Forelimb muscle (tissue), 1 donor: ENCODE measurements around the gene CEP95. TPM values are rescaled to one million over a fixed set of nuclear protein-coding genes. Genes with fewer than 3 reads are reported as not detected.

ENCODE experiments used
- DNase-seq: peaks from one replicate; pipeline ENCODE4 v3.0.0-alpha.2; 2013; ENCODE audit warnings: low read depth
- polyA plus RNA-seq: library from polyadenylated mRNA; unstranded; fragments of 120-200 nt; gene quantifications from one replicate; pipeline ENCODE4 v1.2.1, GENCODE V29; 2013; ENCODE audit not compliant: insufficient read length

CEP95 gene
- polyA plus RNA-seq, 1 donor = 59.3 TPM

DNA sequence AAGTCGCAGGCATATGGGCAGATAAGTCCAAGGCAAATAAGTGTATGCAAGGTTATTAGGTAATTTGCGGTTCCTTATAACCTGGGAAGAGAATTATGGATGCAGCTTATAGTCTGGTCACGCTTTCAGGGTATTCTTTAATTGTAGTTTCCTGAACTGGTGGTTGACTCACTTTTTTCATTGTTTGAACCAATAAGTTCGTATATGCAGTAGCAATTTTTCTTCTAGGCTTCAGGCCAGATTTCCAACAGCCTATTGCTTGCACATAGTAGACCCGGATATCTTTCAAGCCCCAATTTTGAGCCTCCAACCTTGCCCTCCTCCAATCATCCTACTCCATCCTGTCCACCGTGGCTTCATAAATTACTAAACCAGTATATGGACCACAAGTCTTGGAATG, 12.8 kb downstream of the CEP95 start:
- no peak for DNase-seq

GRCh38 chr17:64520359-64520758, 13.6 kb downstream of the CEP95 start:
- no peak for DNase-seq

GRCh38 chr17:64527914-64528313, 21.1 kb downstream of the CEP95 start:
- DNase-seq = no peak

DNA sequence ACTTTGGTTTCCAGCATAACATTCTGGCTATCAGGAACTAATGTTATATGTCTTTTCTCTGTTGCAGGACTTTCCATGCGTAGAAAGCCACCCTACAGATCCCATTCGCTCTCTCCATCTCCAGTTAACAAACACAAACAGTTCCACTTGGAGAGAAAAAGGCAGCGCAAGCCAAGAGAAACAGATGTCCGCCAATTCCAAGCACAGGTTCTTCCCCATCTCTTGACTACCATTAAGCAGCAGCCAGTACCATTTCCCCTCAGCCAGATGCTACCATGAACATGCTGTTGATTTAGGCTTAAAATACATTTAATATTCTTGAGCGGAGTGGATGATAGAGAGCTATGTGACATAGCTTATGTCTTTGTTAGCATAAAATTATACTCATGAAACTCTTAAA, 22.4 kb downstream of the CEP95 start:
- no peak for DNase-seq

DNA sequence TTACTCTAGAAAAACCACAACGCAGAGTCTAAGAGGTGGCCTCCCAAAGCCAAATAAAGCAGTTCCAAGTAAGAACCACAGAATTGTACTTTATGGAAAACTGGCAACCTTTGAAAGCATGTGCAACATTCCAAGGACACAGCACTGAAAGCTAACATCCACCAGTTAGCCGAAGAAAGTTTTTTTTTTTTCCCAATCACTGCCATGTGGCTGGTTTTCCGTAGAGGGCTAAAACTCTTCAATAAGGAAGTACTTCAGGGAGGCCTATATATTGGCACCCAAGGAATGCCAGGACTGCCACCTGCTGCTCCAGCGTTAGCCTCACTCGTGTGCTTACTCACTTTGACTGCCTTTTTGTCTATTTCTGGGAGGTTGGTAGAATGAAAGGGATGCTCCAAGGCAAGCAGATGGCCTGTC, 25.2 kb downstream of the CEP95 start:
- DNase-seq = no peak

GRCh38 chr17:64532409-64532808, 25.6 kb downstream of the CEP95 start:
- no peak for DNase-seq

DNA sequence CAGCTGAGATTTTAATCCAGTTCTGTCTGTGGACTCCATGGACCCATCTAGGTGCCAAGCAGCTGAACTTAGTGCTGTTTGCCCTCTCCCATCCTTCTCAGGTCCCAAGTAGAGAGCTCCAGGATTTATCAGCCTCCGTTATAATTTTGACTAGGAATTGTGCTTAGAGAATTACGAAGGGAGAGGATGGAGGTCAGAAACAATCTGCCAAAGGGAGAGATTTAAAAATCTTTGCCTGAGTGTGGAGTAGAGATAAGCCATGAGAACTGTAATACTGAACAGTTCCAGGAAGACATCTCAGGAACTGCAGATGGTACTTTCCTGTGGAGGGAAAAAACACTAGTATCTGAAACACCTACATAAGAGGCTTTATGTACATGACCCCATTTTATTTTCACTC, 27.0 kb downstream of the CEP95 start:
- no peak for DNase-seq

DNA sequence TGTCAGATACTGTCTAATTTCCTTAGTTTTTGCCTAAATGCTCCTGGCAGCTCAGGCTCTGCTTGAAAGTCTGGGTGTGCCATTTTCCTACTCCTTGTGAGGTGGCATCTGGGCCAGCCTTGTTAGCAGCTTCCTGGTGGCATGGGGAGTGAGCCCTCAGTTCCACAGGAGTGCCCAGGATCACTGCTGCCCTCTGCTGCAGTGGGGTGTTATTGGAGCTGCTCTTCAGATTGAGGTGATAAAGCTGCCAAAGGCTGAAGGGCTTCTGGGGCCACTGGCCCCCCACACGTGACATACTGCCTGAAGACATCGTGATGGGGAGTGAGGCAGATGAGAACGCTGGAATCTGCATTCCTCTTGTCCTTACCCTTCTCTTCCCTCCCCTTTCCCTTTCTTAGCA, 27.4 kb downstream of the CEP95 start:
- no peak for DNase-seq

DNA sequence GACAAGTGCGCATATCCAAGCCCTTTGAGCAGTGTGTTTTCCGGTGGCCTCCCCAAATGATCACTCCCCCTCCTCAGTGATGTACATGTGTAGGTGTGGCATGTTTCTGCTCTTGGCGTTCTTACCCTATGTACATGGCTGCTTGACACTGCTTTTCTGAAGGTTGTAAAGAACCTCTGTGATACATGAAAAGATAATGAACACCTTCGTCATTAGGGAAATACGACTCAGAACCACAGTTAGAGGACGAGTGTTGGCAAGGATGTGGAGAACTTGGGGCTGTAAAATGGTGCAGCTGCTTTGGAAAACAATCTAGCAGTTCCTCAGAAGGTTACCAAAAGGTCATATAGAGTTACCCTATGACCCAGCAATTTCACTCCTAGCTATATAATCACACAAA, 28.6 kb downstream of the CEP95 start:
- no peak for DNase-seq

DNA sequence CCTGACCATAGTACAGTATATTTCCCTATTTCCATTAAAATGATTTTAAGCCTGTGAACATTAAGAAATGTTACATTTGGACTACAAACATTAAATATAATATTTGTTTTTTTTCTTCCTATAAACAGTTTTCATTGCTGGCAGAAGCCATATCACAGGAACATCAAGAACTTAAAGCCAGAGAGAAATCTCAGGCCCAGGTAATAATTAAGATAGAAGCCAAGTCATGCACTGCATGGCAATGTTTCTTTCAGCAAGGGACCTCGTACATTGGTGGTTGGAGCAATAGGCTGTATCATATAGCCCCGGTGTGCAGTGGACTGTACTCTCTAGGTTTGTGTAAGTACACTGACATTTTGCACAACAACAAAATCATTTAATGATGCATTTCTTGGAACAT, 30.1 kb downstream of the CEP95 start:
- DNase-seq = no peak

- no peak for DNase-seq
Observed at GRCh38 chr17:64537488-64537887, 30.7 kb downstream of the CEP95 start.

DNA sequence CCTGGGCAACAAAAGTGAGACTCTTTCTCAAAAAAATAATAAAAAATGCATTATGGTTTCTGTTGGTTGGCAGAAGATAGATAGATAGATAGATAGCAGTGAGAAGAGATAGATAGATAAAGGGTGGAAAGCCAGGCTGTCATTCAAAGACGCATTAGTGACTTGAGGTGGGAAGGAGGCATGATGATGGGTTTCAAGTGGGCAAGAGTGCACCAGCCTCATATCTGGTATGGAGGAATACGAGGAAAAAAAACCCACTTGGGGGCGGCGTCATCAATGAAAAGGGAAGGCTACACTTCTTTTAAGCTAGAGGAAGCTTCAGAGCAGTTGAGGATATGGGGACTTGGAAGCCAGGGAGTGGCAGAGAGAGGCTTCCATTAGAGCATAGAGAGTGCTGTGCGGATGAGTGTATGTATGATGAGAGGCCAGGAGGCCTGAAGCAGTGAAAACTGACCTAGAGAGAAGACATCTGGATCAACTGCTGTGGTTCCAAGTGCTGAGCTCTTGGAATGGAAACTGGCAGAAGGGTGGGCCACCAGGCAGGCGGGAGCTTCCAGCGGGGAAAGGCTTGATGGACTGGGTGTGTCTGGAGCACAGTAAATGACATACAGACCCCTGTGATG, 31.8 kb downstream of the CEP95 start:
- DNase-seq = no peak

- no peak for DNase-seq
Observed at GRCh38 chr17:64540118-64540776, 33.5 kb downstream of the CEP95 start.

GRCh38 chr17:64544742-64545141, 38.0 kb downstream of the CEP95 start:
- no peak for DNase-seq

DNA sequence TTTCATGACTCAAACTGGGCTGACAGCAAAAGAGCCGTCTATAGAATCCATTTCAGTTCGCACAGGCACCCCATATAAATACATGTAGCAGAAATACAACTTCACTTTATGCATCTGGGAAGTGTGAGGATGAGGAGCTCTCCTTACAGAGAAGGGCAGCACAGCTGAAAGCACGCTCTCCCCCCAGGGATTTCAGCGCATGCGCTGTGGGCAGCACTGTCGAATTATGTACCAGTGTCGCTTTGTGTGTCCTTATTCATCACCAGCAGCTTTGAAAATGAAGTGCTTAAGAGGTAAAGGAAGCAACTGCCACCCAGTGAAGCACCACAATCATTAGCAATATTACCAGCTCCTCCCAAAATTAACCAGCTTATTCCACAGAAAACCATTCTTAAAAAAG, 39.9 kb downstream of the CEP95 start:
- DNase-seq = no peak

DNA sequence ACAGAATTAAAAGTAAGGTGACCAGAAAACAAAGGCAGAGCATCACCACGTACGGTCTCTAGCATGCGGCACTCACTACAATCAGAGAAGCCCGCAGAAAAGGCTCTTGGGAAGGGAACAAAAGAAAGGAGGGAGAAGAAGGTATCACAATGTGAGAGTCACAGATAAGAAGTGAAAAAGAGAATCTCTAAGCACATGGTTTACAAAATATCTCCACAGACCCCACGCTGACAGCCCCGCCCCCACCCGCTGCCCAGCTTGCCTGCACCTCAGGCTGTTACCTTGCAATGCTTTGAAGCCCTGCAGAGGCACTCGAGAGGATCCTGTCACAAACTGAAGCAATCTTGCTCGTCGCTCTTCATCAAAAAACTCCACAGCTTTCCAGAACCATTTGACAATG, 40.5 kb downstream of the CEP95 start:
- DNase-seq = no peak

DNA sequence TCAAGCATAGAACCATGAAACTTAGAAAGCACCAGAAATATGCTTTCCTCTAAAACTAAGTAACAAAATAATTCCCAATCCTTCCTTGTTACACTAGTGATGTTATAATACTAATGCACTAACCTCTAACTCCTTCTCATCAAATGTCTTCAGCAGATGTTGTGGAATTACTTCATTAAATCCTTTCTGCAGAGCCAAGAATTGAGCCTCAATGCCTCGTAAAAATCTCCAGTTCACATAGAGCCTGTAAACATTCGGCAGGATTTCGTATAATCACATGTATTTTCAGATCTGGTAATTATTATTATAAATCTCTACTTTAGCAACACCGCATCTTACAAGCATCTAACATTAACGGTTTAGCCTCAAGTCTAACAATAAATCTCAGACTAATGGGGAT, 44.7 kb downstream of the CEP95 start:
- no peak for DNase-seq

GRCh38 chr17:64554028-64554637, 47.4 kb downstream of the CEP95 start:
- no peak for DNase-seq

DNA sequence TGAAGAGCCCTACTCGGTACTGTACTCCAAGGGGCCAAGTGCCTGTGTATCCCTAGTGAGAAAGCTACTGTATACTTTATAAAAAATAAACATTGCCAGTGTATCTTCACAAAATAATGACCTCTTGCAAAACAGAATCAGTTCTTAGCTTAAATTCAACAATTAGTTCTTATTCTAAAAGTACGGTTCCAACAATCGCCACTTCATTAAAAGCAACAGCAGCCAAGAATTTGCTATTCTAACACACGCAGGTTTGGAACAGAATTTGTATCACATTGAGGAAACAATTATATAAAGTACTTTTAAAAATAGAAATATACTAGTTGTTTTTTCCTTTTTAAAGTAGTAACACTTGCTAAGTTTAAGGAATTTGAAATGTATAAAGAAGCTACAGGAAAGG, 48.5 kb downstream of the CEP95 start:
- DNase-seq = no peak

- DNase-seq = no peak
Observed at GRCh38 chr17:64564098-64564497, 57.3 kb downstream of the CEP95 start.

DNA sequence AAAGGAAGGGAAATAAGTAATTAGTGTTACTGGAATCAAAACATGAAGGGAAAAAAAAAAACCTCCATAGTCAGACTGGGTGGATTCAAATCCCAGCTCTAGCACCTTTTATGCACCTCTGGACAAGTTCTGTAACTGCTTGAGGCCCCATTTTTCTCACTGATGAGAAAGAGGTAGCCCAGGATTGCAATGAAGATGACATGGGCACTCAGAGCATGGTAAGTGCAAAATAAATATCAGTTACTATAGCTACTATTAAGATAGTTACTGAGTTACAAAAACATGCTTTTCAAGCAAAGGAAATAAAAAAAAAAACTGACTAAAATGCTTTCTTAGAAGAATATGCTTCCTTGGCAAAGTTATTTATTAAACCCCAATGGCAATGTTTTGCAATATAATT, 58.8 kb downstream of the CEP95 start:
- no peak for DNase-seq

GRCh38 chr17:64571746-64572145, 65.0 kb downstream of the CEP95 start:
- DNase-seq = peak; percentile 73

GRCh38 chr17:64572682-64573154, 65.9 kb downstream of the CEP95 start:
- peak; percentile 56 for DNase-seq
